ENCODE results near the gene MLPH. TPM values are rescaled to one million over a fixed set of nuclear protein-coding genes. Genes with fewer than 3 reads are reported as not detected.
A peak's percentile ranks its signal among the peaks of the same experiment; 100 is the strongest.

The MLPH gene
- total and polyA plus RNA-seq, 4 donors: 1.6 to 25.9 (median 22.3) TPM

GRCh38 chr2:237540223-237540775 lies 53.2 kb downstream of the MLPH start (continued):
- TF ChIP-seq ZBTB33 (IDR thresholded peaks at IDR 0.05): no peak
- TF ChIP-seq RXRA (IDR thresholded peaks at IDR 0.05): no peak

- H3K36me3 ChIP-seq (ENCODE audit: control insufficient read depth in 4 of 4, insufficient read depth in 3 of 4, low read depth in 1 of 4, low read length in 3 of 4): peaks cover 0 to 4% (median 0%) of the 10 kb centered on the region in 4 donors
- peaks cover 11 to 31% (median 22%) of the 10 kb centered on the region in 4 donors for H3K4me1 ChIP-seq (ENCODE audit: control insufficient read depth in 4 of 4, insufficient read depth in 4 of 4, low read length in 3 of 4)
- WGBS: 32% methylated on average over 6 of the region's 6 CpGs
- H3K9me3 ChIP-seq (ENCODE audit: control insufficient read depth in 4 of 4, low read length in 3 of 4): no peaks in the 10 kb centered on the region
- H3K4me3 ChIP-seq (ENCODE audit: low read depth in 1 of 3, low read length in 3 of 3): no peak overlapping the region
- no peak overlapping the region for H3K9ac ChIP-seq (ENCODE audit: low read depth in 1 of 2, low read length in 2 of 2)
- H3K27ac ChIP-seq (ENCODE audit: low read depth in 1 of 2, low read length in 2 of 2): peak overlapping the region; percentile 34 to 69
- TF ChIP-seq FOXA2 (IDR thresholded peaks at IDR 0.05) (no peak), FOXA1 (IDR thresholded peaks at IDR 0.05) (no peak), YY1 (IDR thresholded peaks at IDR 0.05) (no peak), EGR1 (IDR thresholded peaks at IDR 0.05; ENCODE audit: low read depth in 2 of 2) (no peak), CTCF (IDR thresholded peaks at IDR 0.05; ENCODE audit: low read depth, low read length, missing input control) (no peak), HNF4G (IDR thresholded peaks at IDR 0.05) (no peak), ZBTB33 (IDR thresholded peaks at IDR 0.05) (no peak), TAF1 (conservative IDR thresholded peaks at IDR 0.05) (no peak), MAX (IDR thresholded peaks at IDR 0.05) (no peak), JUND (IDR thresholded peaks at IDR 0.05) (no peak), SP1 (IDR thresholded peaks at IDR 0.05) (no peak), REST (IDR thresholded peaks at IDR 0.05) (no peak), ATF3 (IDR thresholded peaks at IDR 0.05) (no peak), HNF4A (conservative IDR thresholded peaks at IDR 0.05) (no peak), RAD21 (IDR thresholded peaks at IDR 0.05) (no peak), NR2F2 (IDR thresholded peaks at IDR 0.05) (no peak), GABPA (IDR thresholded peaks at IDR 0.05 in 1 of 2, conservative IDR thresholded peaks at IDR 0.05 in 1 of 2) (no peak), RXRA (IDR thresholded peaks at IDR 0.05) (no peak)
- DNase-seq (ENCODE audit: low spot score): no peak
- H3K27me3 ChIP-seq (ENCODE audit: control insufficient read depth in 4 of 4, insufficient read depth in 4 of 4, low read length in 3 of 4): no peaks in the 10 kb centered on the region
These were observed 53.8 kb downstream of the MLPH start for GRCh38 chr2:237540823-237541222.
